Keratinocyte (primary cell): ENCODE data around the gene NSMCE1. TPM values are rescaled to one million over a fixed set of nuclear protein-coding genes. Genes with fewer than 3 reads are reported as not detected.

Source experiments
- DNase-seq: peaks from one replicate; pipeline ENCODE4 v3.0.0-alpha.2; 2011; ENCODE audit warnings: low read depth, missing footprints, low spot score
- FAIRE-seq: peaks from 2 replicates; lab custom pipeline; 2011; peaks lifted over from hg19 to GRCh38; lab: Jason Lieb, UNC
- H2AFZ ChIP-seq: 2 replicates; pipeline ENCODE4 v1.6.0; 2012; ENCODE audit warnings: low read length, control low read depth, inconsistent platforms; ENCODE audit not compliant: control insufficient read depth
- H3K27ac ChIP-seq: 2 replicates; pipeline ENCODE4 v1.5.1; 2011; ENCODE audit warnings: low read length; ENCODE audit not compliant: control insufficient read depth, insufficient read depth
- H3K27me3 ChIP-seq: 3 replicates; pipeline ENCODE4 v1.6.0; 2011; ENCODE audit warnings: low read length; ENCODE audit not compliant: control insufficient read depth, insufficient read depth; ENCODE audit errors: extremely low read depth
- H3K36me3 ChIP-seq, 2 experiments: 2 replicates in 1 of 2; 3 replicates in 1 of 2; pipeline ENCODE4 v1.5.1; 2011; ENCODE audit warnings: low read length in 2 of 2, mild to moderate bottlenecking in 1 of 2; ENCODE audit not compliant: control insufficient read depth in 2 of 2, insufficient read depth in 2 of 2; ENCODE audit errors: extremely low read depth in 1 of 2
- H3K4me1 ChIP-seq: 3 replicates; pipeline ENCODE4 v1.5.1; 2011; ENCODE audit warnings: low read length; ENCODE audit not compliant: control insufficient read depth, insufficient read depth; ENCODE audit errors: extremely low read depth
- H3K4me2 ChIP-seq: 3 replicates; pipeline ENCODE4 v1.6.0; 2011; ENCODE audit warnings: low read depth, low read length; ENCODE audit not compliant: control insufficient read depth, insufficient read depth; ENCODE audit errors: extremely low read depth
- H3K4me3 ChIP-seq, 3 experiments: fragments of 200-600 bp in 1 of 3; sonication (generic) in 1 of 3; 2 replicates in 2 of 3; 3 replicates in 1 of 3; pipeline ENCODE4 v1.5.1; 2011 to 2016; ENCODE audit warnings: low read length in 3 of 3, mild to moderate bottlenecking in 3 of 3, control low read depth in 2 of 3, inconsistent platforms in 1 of 3, low read depth in 1 of 3, mixed read lengths in 1 of 3, mixed run types in 1 of 3, moderate library complexity in 1 of 3; ENCODE audit not compliant: control insufficient read depth in 2 of 3, insufficient read depth in 2 of 3; ENCODE audit errors: extremely low read depth in 1 of 3
- H3K79me2 ChIP-seq: 2 replicates; pipeline ENCODE4 v1.6.0; 2012; ENCODE audit warnings: low read length; ENCODE audit not compliant: control insufficient read depth, insufficient read depth
- H3K9ac ChIP-seq: 3 replicates; pipeline ENCODE4 v1.6.0; 2011; ENCODE audit warnings: low read length; ENCODE audit not compliant: control insufficient read depth, insufficient read depth; ENCODE audit errors: extremely low read depth
- H3K9me1 ChIP-seq: 3 replicates; pipeline ENCODE4 v1.6.0; 2011; ENCODE audit warnings: low read length; ENCODE audit not compliant: control insufficient read depth, insufficient read depth; ENCODE audit errors: extremely low read depth
- H3K9me3 ChIP-seq: 2 replicates; pipeline ENCODE4 v1.5.1; 2012; ENCODE audit warnings: low read depth, low read length; ENCODE audit not compliant: control insufficient read depth
- H4K20me1 ChIP-seq: 3 replicates; pipeline ENCODE4 v1.6.0; 2011; ENCODE audit warnings: low read length; ENCODE audit not compliant: control insufficient read depth, insufficient read depth; ENCODE audit errors: extremely low read depth
- CTCF ChIP-seq, 3 experiments: IDR thresholded peaks in 1 of 3; conservative IDR thresholded peaks in 1 of 3; optimal IDR thresholded peaks in 1 of 3; 2 replicates in 2 of 3; 3 replicates in 1 of 3; pipeline versions ENCODE3 to v1.5.1; 2011; ENCODE audit warnings: low read length in 3 of 3, mild to moderate bottlenecking in 3 of 3, moderate library complexity in 2 of 3, control low read depth in 1 of 3, inconsistent platforms in 1 of 3; ENCODE audit not compliant: insufficient read depth in 2 of 3; ENCODE audit errors: extremely low read depth in 1 of 3
- EZH2 ChIP-seq: IDR thresholded peaks from one replicate; pipeline ENCODE4 v1.6.1; 2012; ENCODE audit warnings: inconsistent platforms, mild to moderate bottlenecking, low read length, moderate library complexity
- dilution Hi-C: fragments of 300-500 bp; cut with MboI; formaldehyde crosslinking; loops from one replicate; pipeline ENCODE4 v1.7.0; 2020; ENCODE audit warnings: low sequenced_read_pairs; ENCODE audit not compliant: extremely low pct_ligation_motif_present
- polyA plus RNA-seq, 5 experiments: library from polyadenylated mRNA; depleted of rRNA in 3 of 5; stranded (reverse) in 3 of 5; stranded (forward) in 1 of 5; unstranded in 1 of 5; fragments of >200 nt; gene quantifications; 1 replicate in 1 of 5; 2 replicates in 3 of 5; 3 replicates in 1 of 5; pipeline versions ENCODE4 v1.2.1 to v1.2.3, GENCODE V29; 2011 to 2012; ENCODE audit warnings: missing spikeins in 2 of 5, low read depth in 1 of 5, low replicate concordance in 1 of 5

Gene NSMCE1
- polyA plus RNA-seq, 1 donor (not counting 4 experiments of a cell fraction or from before 2014, with no cell fraction given) = 55.9 TPM

GRCh38 chr16:27240948-27241531 is 27.5 kb downstream of the NSMCE1 start:
- H3K9ac ChIP-seq = no peak overlapping the region
- FAIRE-seq = no peak
- no peak for TF ChIP-seq EZH2
- TF ChIP-seq CTCF (optimal IDR thresholded peaks at IDR 0.05 in 1 of 3, IDR thresholded peaks at IDR 0.05 in 1 of 3, conservative IDR thresholded peaks at IDR 0.05 in 1 of 3; ENCODE audit: extremely low read depth in 1 of 3, insufficient read depth in 2 of 3, low read length in 3 of 3) = no peak

GRCh38 chr16:27239906-27240655 is 28.5 kb downstream of the NSMCE1 start:
- H3K79me2 ChIP-seq = peaks cover 7% of the 10 kb centered on the region
- TF ChIP-seq EZH2 (no peak), CTCF (optimal IDR thresholded peaks at IDR 0.05 in 1 of 3, IDR thresholded peaks at IDR 0.05 in 1 of 3, conservative IDR thresholded peaks at IDR 0.05 in 1 of 3; ENCODE audit: extremely low read depth in 1 of 3, insufficient read depth in 2 of 3, low read length in 3 of 3) (no peak)
- no peaks in the 10 kb centered on the region for H3K9me1 ChIP-seq
- FAIRE-seq (no peak), DNase-seq (no peak)
- no peaks in the 10 kb centered on the region for H4K20me1 ChIP-seq
- no peaks in the 10 kb centered on the region for H3K9me3 ChIP-seq
- no peak overlapping the region for H3K4me2 ChIP-seq
- no peak overlapping the region for H3K27ac ChIP-seq
- peaks cover 9% of the 10 kb centered on the region for H3K4me1 ChIP-seq
- no peak overlapping the region for H2AFZ ChIP-seq
- H3K4me3 ChIP-seq = no peak overlapping the region
- peaks cover 4% of the 10 kb centered on the region in 2 experiments for H3K36me3 ChIP-seq
- no peaks in the 10 kb centered on the region for H3K27me3 ChIP-seq
- dilution Hi-C loops = no loop called here
- H3K9ac ChIP-seq = no peak overlapping the region

More at GRCh38 chr16:27240948-27241531, 27.5 kb downstream of the NSMCE1 start:
- H3K27me3 ChIP-seq = no peaks in the 10 kb centered on the region
- H3K36me3 ChIP-seq = peaks cover 4 to 6% of the 10 kb centered on the region in 2 experiments
- no peaks in the 10 kb centered on the region for H3K9me3 ChIP-seq
- H3K4me2 ChIP-seq = no peak overlapping the region
- H3K4me1 ChIP-seq = no peaks in the 10 kb centered on the region
- no peaks in the 10 kb centered on the region for H3K9me1 ChIP-seq
- no peaks in the 10 kb centered on the region for H4K20me1 ChIP-seq
- H3K79me2 ChIP-seq = peaks cover 7% of the 10 kb centered on the region
- no peak overlapping the region for H3K4me3 ChIP-seq
- dilution Hi-C loops = no loop called here
- no peak for DNase-seq
- no peak overlapping the region for H3K27ac ChIP-seq
- no peak overlapping the region for H2AFZ ChIP-seq
